MG63 (cell line): ENCODE measurements around the gene APCDD1L. TPM values are rescaled to one million over a fixed set of nuclear protein-coding genes. Genes with fewer than 3 reads are reported as not detected.

Experiments used
- DNase-seq: peaks from one replicate; pipeline ENCODE4 v3.0.0-alpha.2; 2020
- H3K27me3 ChIP-seq: fragments of 250-450 bp; sonication (Bioruptor Pico); 2 replicates; pipeline ENCODE4 v1.5.1; 2020; ENCODE audit warnings: mild to moderate bottlenecking, moderate library complexity
- H3K36me3 ChIP-seq: fragments of 250-450 bp; sonication (Bioruptor Pico); 2 replicates; pipeline ENCODE4 v1.5.1; 2020; ENCODE audit warnings: mild to moderate bottlenecking, moderate library complexity
- H3K4me3 ChIP-seq: fragments of 250-450 bp; sonication (Bioruptor Pico); 2 replicates; pipeline ENCODE4 v1.5.1; 2020; ENCODE audit warnings: mild to moderate bottlenecking, moderate library complexity
- H3K9me3 ChIP-seq: fragments of 250-450 bp; sonication (Bioruptor Pico); 2 replicates; pipeline ENCODE4 v1.5.1; 2020; ENCODE audit warnings: mild to moderate bottlenecking, moderate library complexity
- total RNA-seq: library from RNA; depleted of rRNA; stranded (reverse); fragments of >200 nt; shearing (Covaris generic); gene quantifications from 2 replicates; pipeline ENCODE4 v1.2.3, GENCODE V29; 2014; ENCODE audit warnings: low replicate concordance

Gene APCDD1L
- total RNA-seq, 1 experiment from 2014 or later, result not detected

DNA sequence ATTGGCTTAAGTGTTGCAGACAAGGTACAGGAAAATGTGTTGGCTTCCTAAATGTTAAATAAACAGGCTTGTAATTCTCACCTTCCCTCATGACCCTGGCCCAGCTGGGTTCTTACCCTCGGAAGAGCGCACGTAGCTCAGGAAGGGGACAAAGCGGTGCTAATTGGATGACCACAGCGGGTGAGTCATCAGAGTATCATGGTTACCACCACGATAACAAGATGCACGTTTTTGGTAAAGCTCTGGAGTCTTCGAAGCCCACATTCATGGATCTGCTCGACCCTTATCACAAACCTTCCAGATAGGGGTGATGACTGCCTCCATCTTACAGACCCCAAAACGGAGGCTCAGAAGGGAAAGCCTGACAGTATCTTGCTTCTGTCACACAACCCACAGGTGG, 32.8 kb downstream of the APCDD1L start:
- H3K36me3 ChIP-seq, result no peaks in the 10 kb centered on the region
- no peak overlapping the region for H3K4me3 ChIP-seq
- no peaks in the 10 kb centered on the region for H3K27me3 ChIP-seq
- no peak for DNase-seq
- peaks cover 27% of the 10 kb centered on the region for H3K9me3 ChIP-seq

DNA sequence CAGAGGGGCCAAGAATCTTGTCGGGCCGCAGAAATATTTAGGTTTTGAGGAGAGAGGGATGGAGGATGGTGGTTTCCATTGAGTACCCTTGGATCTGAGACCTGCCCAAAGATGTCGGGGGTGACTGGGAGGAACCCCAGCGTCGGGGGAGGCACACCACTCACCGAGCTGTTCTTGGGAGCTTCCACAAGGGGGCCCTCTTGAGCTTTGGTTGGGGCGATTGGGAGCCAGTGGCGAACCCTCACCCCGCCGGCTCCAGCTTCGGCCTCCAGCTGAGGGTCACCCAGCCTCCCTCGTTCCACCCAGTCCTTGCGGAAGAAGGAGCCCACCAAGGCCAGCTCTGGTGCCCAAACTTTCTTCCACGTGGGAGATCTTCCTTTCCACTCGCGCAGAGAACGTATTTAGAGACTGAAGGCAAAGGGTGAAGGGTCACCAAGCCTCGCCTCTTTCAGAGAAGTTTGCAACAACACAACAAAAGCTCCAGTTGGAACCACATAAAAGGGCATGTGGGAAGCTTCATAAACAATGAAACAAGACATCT, 33.6 kb downstream of the APCDD1L start:
- no peaks in the 10 kb centered on the region for H3K36me3 ChIP-seq
- peaks cover 25% of the 10 kb centered on the region for H3K9me3 ChIP-seq
- DNase-seq, result no peak
- no peak overlapping the region for H3K4me3 ChIP-seq
- H3K27me3 ChIP-seq, result no peaks in the 10 kb centered on the region

DNA sequence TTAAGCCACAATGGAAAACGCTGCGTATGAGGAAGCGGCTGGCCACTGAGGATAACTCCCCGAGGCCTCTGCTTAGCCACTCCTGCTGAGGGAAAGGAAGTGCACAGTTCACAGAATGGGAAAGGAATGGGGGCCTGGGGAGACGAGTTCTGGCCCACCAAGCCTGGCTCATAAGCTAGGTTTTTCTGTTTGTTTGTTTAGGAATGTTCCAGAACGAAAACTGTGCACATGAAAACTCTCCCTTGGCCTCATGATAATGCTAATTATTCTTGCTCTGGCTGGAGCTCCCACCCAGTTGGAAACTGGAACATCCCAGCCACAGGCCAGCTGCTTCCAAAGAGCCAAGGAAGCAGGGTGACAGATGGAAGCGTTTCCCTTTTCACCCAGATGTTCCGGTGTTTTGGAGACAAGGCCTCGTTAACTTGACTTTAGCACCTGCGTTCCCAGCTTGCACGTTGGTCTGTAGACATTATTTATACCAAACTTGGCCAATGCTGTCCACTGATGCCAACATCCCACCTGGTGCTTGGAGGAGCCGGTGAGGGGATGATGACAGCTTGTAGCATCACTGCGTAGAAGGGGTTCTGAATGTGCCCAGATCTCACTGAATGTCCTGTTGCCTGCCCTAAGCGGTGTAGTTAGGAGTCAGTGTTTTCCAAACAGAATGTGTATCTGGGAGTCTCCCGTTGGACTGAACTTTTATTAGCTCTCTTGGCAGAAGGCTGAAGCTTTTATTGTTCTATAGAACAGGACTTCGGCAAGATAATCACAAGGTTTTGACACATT, 34.5 kb downstream of the APCDD1L start:
- H3K36me3 ChIP-seq, result no peaks in the 10 kb centered on the region
- H3K9me3 ChIP-seq, result peaks cover 18% of the 10 kb centered on the region
- H3K4me3 ChIP-seq, result no peak overlapping the region
- H3K27me3 ChIP-seq, result no peaks in the 10 kb centered on the region
- no peak for DNase-seq

DNA sequence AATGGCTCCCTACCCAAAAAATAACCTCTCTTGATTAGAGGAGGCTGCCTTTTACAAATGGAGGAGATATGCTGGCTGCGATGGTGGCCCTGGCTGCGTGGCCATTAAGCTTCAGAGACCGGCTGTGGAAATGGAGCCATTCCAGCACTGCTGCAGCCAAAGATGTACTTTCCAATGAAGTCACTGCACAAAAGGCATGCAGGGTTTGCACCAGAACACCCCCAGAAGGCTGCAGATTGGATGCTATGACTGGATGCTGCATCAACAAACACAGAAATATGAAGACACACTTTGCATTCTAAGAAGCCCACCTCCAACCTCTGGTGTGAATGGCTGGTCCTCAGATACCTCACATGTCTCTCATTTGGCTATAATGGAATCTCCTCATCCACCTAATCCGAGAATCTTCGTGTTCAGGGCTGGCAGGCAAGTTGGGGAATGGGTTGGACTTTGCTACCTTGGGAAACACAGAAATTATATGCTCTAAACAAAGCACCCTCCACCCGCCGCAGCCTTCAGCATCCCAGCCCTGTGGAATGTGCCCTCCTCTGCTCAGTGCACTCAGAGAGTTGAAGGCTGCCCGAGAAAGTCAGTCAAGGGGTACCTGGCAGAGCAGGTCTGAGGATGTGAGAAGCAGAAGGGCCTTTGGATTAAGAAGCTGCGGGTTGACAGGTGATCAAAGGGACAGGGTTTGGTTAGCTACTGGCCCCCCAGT, 35.3 kb downstream of the APCDD1L start:
- Histone ChIP-seq H3K4me3 (no peak overlapping the region), H3K9me3 (peaks cover 17% of the 10 kb centered on the region), H3K27me3 (no peaks in the 10 kb centered on the region), H3K36me3 (no peaks in the 10 kb centered on the region)
- DNase-seq, result no peak

DNA sequence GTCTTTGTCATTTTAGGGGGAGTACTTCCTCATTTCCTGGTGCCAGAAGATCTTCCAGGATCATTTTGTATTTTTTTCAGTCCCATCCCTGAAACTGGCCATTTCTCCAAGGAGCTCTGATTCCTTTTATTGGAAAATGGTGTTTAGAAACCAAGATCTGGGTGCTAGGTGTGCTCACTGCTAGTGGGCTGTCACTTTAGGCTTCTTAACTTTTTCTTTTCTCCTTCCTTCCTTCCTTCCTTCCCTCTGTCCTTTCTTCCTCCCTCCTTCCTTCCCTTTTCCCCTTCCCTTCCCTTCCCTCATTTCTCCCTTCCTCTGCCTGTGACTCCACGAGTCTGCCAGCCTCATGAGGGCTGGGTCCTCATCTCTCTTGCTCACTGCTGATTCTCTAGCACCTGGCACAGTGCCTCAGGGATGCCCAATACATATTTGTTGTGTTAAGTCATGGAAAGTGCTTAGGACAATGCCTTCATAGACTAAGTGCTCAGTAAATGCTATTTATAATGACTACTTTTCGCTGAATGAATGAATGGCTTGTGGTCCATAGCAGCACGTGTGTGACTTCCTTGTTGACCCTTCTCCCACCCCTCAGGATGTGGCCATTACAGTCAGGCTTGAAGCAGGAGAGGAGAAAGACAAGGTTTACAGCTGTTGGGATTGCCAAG, 36.9 kb downstream of the APCDD1L start:
- H3K36me3 ChIP-seq, result no peaks in the 10 kb centered on the region
- peak; percentile 36 for DNase-seq
- no peaks in the 10 kb centered on the region for H3K27me3 ChIP-seq
- no peak overlapping the region for H3K4me3 ChIP-seq
- H3K9me3 ChIP-seq, result peaks cover 15% of the 10 kb centered on the region

DNA sequence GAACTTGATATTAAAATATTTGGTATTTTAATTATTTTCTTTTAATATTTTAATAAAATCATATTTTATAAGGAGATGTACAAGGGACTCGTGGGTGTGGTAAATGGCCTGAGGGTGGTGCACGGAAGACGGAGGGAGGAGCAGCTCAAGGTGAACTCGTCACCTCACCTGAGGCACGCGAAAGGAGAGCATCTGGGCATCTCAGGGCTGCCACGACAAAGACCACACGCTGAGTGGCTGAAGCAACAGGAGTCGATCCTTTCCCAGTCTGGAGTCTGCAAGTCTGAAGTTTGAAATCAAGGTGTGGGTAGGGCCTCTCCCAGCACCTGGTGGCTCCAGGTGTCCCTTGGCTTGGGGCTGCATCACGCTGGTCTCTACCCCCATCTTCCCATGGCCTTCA, 39.7 kb downstream of the APCDD1L start:
- no peak overlapping the region for H3K4me3 ChIP-seq

DNA sequence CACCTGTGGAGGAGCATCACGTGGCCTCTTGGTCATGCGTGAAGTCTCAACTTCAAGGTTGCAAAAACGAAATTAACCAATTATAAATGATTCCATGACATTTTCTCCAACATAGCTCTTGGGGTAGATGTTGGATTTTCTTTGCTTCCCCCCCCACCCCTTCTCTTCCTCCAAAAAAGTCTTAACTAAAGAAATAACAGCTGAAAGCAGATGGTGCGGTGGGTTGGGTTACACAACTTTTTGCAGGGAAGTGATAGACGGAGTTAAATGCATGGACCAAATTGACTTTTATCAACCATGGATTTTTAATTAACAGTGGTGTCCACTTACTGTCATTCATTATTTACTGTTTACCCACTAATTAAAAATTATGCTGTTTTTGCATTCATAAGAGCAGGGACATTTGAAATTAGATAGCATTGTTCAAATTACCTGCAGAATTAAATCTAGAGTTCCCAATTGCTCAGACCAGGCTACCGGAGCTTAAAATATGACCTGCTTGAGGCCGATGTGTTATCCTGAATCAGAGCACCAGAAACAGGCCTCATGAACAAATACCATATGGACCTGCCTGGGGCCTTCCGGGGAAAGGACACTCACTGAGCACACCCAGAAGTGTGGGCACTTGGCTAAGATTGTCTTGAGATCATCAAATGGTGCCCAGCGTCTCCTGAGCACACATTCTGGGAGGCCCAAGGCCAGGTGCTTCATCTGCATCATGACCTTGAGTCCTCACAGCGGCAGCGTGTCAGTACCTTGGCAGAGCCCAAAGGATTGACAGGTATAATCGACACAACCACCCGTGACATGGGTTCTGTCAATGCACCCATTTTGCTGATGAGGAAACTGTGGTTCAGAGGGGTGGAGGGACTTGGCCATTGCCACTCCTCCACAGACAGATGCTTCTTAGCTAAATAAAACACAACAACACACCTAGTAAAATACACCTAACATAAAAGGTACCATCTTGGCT, 41.5 kb downstream of the APCDD1L start:
- Histone ChIP-seq H3K4me3 (no peak overlapping the region), H3K27me3 (no peaks in the 10 kb centered on the region), H3K36me3 (no peaks in the 10 kb centered on the region), H3K9me3 (peaks cover 15% of the 10 kb centered on the region)
- no peak for DNase-seq

More for the DNA sequence above, 39.7 kb downstream of the APCDD1L start:
- Histone ChIP-seq H3K27me3 (no peaks in the 10 kb centered on the region), H3K9me3 (peaks cover 15% of the 10 kb centered on the region), H3K36me3 (no peaks in the 10 kb centered on the region)
- no peak for DNase-seq

DNA sequence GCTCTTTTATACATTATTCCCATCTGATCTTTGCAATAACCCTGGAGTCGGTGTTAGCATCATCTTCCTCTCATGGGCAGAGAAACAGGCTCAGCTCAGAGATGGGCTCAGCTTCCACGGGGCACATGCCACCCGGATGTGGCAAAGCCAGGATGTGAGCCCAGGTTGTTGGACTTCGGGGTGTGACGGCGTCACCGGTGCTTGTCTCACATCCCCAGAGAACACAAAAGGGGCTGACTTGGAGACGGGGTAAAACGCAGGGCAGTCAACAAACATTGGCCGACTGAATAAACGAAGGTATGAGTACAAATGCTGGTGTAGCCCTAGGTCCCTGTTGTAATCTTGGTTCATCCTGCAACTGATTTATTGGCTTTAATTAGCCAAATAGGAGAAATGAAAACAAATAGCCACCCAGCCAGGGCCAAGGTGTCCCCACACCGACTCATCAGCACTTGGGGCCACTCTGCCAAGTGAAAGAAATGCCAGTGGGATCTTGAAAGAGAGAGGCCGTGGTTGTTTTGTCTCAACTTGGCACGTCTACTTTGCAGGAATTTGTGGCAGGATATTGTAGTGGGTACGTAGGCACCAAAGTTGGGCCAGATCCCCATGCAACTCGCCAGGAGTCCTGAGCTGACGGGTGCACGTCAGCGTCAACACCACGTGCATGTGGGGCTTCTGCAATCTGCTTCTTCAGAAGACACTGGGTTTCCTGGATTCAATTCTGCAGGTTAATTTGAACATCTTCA, 42.8 kb downstream of the APCDD1L start:
- Histone ChIP-seq H3K9me3 (peaks cover 6% of the 10 kb centered on the region), H3K27me3 (no peaks in the 10 kb centered on the region), H3K36me3 (no peaks in the 10 kb centered on the region), H3K4me3 (no peak overlapping the region)
- DNase-seq, result no peak

DNA sequence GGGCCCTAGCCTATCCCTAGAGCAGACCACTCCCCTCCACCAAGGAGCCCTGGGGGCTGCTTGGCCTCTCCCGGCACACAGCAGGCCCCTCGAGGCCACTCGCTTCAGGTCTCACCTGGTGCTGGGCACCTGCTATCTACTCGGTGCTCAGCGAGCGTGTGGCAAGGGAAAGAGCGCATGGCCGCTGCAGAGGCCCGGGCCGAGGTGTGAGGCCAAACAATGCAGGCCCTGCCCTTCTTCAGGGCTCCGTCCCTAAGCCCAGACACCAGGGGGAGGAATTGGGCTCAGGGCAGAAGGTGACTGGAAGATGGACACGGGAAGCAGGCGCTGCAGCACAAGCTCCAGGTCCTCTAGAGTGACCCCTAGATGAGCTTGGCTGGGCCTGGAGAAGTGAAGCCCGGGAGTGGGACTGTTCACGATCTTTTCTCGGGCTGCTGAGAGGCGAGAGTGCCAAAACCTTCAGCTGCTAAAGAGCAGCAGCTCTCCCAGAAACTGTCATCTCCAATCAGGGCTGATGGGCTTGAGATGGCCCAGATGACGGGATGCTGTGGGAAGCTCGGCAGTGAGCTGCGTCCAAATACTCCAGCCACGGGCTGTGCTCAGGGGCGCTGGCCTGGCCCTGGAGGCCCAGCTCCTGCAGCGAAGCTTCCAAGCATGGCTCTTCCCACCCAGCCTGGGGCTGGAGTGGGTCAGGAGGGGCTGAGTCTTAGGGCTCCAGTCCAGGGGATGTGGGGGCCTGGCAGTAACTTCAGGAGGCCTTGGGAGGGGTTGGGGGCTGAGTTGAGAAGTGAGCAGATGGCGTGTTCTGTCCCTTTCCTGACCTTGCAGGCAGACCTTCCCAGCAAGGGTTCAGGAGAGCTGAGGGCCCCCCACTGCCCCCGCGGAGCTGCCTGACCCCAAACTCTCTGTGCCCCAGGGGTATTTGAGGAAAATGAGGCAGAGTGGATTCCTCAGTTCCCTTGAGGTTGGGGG, 43.7 kb downstream of the APCDD1L start:
- no peaks in the 10 kb centered on the region for H3K36me3 ChIP-seq
- H3K9me3 ChIP-seq, result no peaks in the 10 kb centered on the region
- H3K4me3 ChIP-seq, result no peak overlapping the region
- DNase-seq, result no peak
- H3K27me3 ChIP-seq, result no peaks in the 10 kb centered on the region

DNA sequence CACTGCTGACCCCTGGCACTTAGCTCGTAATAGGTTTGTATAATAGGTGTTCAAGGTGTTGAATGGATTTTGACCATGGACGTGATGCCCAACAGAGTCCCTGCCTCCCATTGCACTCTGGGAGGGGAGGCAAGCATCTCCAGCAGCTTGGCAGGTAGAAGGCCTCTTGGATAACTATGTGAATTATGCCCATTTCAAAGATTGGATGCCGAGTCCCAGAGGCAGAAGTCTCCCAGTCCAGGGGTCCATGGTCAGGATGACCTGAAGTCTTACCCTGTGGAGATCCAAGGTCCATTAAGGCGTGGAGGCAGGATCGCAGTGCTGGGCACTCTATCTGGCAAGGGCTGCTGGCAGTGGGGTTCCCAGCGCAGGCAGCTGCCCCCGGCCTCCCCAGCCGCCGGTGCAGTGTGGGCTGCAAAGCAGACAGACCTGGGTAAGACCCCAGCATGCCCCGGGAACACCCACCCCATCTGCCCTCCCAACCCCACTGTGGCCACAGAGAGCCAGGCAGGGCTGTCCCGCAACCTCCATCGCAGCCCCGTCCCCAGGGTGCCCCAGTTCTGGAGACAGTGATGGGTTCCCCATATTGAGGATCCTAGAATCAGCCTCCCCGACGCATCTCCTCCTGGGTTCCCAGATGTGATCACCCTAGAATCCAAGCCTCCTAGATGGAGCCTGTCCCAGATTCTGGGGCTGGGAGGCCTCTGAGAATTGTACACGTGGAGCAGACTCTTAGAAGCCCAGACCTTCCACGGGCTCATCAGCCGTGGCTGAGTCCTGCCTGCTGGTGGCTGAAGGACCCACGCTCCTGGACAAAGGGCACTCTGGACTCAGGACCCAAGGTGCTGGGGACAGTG, 44.6 kb downstream of the APCDD1L start:
- H3K36me3 ChIP-seq, result no peaks in the 10 kb centered on the region

DNA sequence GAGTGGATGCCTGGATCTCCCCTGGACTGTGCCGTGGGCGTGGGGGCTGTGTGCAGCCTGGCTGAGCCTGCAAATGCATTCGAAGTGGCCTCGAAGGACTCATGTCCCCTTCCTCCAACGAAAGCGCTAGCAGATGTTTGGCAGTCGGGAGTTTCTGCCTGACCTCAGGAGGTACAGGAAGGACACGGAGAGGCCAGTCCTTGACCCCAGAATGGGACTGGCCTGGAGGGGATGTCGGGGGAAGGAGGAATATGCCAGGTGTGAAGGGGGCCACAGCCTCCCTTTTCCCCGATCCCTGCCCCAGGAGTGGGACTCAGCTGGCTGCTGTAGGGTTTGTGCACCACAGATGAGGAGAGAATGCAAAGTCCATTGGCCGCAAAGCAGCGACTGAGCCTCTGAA, 45.6 kb downstream of the APCDD1L start:
- H3K27me3 ChIP-seq, result no peaks in the 10 kb centered on the region
- DNase-seq, result no peak
- H3K9me3 ChIP-seq, result no peaks in the 10 kb centered on the region
- H3K4me3 ChIP-seq, result no peak overlapping the region
- no peaks in the 10 kb centered on the region for H3K36me3 ChIP-seq

More for the DNA sequence above, 44.6 kb downstream of the APCDD1L start:
- no peaks in the 10 kb centered on the region for H3K27me3 ChIP-seq
- no peak overlapping the region for H3K4me3 ChIP-seq
- H3K9me3 ChIP-seq, result no peaks in the 10 kb centered on the region
- DNase-seq, result no peak

DNA sequence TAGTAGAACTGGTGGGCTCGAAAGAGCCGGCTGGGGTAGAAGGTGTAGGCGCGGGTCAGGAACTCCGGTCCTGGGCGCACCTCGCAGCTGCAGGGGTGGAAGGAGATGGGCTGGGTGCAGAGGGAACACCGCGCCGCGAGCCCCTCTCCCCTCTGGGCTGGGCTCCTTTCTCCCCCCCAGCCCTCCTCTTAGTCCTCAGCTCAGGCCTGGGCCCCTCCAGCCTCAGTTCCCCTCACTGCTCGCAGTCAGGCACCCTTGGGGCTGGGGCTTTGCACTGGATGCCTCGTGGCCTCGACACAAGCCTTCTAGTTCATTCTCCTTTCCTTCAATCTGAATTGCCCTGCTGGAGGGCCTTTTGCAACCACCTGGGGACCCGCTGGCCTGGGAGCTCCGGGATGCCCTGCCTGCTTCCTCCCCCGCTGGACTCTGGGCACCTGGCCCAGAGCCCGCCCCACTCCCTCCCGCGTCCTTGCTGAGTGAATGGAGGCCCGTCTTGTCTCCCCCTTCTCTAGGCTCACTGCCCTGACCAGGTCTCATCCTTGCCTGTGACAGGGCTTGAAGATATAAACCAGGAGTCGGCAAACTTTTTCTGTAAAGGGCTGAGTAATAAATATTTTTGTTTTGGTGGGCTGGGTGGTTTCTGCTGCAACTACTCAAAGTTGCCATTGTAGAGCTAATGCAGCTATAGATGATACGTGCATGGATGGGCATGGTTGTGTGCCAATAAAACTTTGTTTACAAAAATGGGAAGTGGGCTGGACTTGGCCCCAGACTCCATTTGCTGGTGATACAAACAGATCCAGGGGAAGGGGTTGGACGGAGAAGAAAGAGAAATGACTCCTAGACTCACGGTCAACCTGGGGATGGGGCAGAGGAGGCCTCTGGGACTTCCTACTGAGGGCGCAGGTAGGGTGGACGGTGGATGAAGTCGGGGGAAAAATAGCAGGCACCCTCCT, 47.3 kb downstream of the APCDD1L start:
- DNase-seq, result no peak
- Histone ChIP-seq H3K36me3 (no peaks in the 10 kb centered on the region), H3K4me3 (no peak overlapping the region), H3K9me3 (no peaks in the 10 kb centered on the region), H3K27me3 (no peaks in the 10 kb centered on the region)
